Skin epidermis (tissue), 12 donors: ENCODE results near the gene TANK.

ENCODE experiments used
- H3K27ac ChIP-seq, 21 experiments: fragments of 200-600 bp; sonication (generic) in 11 of 21; one replicate each; pipeline ENCODE4 v1.5.0; 2020; ENCODE audit warnings: mild to moderate bottlenecking in 3 of 21, inconsistent platforms in 2 of 21, moderate library complexity in 2 of 21
- H3K4me3 ChIP-seq, 7 experiments: fragments of 200-600 bp; sonication (generic) in 2 of 7; one replicate each; pipeline ENCODE4 v1.5.0; 2020; ENCODE audit warnings: inconsistent platforms in 2 of 7, mild to moderate bottlenecking in 2 of 7, moderate library complexity in 1 of 7

The TANK gene, protein sequence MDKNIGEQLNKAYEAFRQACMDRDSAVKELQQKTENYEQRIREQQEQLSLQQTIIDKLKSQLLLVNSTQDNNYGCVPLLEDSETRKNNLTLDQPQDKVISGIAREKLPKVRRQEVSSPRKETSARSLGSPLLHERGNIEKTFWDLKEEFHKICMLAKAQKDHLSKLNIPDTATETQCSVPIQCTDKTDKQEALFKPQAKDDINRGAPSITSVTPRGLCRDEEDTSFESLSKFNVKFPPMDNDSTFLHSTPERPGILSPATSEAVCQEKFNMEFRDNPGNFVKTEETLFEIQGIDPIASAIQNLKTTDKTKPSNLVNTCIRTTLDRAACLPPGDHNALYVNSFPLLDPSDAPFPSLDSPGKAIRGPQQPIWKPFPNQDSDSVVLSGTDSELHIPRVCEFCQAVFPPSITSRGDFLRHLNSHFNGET

DNA sequence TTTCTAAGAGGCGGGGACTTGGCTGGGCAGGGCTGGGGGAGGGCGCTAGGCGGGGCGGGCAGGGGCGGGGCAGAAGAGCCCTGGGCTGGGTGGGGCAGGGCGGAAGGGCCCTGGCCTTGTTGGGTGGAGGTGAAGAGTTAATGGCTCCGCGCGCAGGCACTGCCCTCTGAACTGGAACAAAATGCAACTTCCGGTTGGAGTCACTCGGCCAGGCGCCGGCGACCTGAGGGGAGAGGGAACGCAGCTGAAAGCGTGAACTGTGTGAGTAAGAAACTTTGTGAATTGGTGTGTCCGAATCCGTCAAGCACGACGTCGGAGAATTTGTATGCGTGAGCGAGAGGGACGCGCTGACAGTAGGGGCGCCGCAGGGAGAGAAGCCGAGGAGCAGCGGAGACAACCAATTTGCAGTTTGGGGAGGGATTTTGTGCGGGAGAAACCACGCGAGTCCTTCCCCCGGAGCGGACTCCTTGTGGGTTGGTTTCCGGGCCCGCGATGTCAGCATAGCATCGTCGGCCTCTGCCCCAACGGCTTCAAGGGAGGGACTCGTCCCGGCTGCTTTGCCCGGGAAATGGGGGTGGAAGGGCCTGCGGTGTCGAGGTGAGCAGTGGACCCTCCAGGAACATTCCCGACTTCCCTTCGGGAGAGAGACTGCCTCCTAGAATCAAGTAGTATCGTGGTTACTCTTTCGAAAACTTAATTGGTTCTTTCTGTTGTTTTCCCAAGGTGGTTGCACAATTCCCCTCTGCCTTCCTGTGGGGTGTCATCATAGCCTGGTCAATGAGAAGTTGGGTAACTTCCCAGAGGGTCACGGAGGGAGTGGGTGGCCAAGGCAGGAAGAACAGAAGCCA, at the start of gene TANK:
TANK (plus strand) TSS at position 203 of the 848 bp plus-strand sequence. CDS start 19,235 bp downstream, outside the sequence.
- Histone ChIP-seq H3K4me3 (peak within 1 kb of the TSS; percentile 70 to 94 (median 74)), H3K27ac (peak within 1 kb of the TSS; percentile 90 to 99 (median 98))

DNA sequence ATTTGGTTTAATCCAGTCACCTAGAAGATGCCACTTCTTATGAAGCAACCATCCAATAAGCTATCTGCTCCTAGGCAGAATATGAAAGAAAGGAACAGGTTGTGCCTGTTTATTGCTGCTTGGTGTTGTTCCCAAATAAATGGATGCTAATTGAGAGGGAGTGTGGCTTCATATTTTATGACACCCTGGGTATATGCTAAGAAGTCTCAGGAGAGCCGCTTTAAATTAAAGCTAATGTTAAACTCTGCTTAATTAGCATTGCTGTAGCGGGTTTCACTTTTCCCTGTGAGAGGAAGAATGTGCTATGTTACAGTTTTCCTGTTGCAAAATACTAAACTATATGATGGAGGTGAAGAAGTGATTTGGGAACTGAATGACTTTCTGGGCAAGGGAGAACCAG, 48.7 kb upstream of the TANK start:
- Histone ChIP-seq H3K4me3 (no peak overlapping the region), H3K27ac (no peak overlapping the region)

DNA sequence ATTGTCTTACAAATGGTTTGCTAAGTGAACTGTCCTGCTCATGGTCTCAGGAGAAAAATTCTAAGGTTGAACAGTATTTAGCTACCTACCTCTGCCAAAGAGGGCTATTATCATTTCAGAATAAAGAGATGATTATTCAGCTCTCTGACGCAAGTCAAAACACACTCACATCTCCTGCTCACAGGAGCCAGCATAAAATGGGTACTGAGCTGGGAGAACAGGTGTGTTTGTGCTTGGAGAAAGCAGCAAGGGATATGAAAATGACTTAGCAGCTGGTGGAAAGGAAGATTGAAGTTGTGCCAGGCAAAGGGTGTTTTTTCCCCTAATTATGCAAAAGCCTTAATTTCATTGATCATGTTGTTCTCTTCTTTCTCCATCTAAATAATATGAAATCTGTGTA, 47.3 kb upstream of the TANK start:
- Histone ChIP-seq H3K4me3 (no peak overlapping the region), H3K27ac (no peak overlapping the region)

DNA sequence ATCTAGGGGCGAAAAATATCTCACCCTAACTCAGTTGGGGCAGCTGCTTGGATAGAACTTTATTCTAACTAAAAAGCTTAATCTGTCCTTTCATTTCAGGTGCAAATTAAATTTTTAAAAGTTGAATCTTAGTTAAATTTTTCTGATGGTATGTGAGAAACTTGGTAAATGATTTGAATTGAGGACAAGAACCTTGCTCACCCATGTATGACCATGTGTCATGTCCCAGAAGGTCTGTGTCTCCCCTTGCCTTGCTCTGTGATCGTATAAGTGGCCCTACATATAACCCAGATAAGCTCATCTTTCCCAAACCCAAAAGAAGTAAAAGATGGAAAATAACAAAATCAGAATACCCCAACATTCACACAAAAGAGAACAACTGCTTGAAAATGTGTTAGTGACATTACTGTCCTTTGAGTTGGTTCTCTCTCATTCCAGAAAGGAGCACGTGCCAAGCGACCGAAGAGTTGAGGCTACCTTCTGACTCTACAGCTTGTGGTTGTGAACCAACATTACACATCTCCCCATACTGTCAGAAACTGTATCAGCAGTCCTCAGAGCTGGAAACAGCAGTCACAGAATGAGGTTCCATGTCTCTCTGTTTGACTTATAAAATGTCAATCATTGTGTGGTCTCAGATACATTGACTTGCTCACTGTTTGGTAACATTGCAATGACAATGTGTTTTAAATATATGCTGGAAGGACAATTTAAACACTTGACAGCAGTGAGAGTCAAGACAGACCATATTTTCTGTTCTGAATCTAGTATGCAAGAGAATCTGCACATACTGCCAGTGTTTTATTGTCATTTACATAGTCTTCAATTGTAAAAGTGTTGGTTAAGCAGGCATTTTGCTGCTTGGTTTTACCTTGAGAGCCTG, 46.3 kb upstream of the TANK start:
- Histone ChIP-seq H3K4me3 (no peak overlapping the region), H3K27ac (no peak overlapping the region)

DNA sequence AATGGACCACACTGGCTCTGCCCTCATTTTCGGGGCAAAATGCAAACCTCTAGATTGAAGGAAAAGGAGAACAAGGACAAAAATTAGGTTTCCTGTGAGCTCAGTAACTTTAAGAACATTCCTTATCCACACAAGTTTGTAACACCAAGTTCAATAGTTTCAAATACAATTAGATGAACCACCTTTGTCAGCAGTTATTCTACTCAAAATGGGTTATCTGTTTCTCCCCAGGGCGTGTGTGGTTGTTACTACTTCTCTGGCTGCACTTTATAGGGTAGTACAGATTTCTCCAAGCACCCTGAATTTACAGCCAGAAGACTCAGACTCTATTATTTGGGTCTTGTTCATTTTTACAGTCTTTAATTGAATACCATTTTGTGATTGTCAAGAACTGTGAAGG, 45.0 kb upstream of the TANK start:
- Histone ChIP-seq H3K4me3 (no peak overlapping the region), H3K27ac (no peak overlapping the region)

DNA sequence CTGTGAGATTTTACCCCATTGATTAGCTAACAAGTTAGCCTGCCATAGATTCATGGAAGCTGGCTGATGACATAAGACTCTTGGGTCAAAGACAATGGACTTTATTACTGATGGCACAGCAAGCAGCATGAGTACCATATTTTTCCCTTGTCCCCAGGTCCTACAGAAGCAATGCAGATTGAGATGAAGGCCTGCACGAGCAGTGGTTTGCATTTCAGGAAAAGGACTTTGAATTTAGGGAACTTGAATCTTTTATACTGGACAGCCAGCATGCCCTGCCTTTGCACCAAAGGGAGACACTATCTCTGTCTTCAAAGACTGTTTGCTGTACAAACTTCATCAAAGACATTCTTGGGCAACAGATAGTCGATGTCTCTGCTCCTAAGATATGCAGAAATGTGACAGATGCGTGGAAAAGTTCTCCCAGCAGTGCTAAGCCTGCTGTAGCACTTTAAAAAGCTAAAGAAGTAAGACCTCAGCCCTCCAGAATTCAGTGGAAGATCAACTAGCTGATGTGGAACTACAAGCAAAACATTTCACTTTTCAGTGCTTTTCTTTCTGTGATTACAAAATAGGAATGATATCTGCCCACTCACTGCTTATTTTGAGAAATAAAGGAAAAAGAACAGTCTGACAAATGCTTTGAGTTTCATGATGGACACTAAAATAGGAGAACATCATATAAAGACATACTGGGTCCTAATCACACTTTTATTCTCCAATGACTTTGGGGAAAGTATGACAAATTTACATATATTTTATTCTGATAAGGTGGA, 44.4 kb upstream of the TANK start:
- Histone ChIP-seq H3K27ac (no peak overlapping the region), H3K4me3 (no peak overlapping the region)

DNA sequence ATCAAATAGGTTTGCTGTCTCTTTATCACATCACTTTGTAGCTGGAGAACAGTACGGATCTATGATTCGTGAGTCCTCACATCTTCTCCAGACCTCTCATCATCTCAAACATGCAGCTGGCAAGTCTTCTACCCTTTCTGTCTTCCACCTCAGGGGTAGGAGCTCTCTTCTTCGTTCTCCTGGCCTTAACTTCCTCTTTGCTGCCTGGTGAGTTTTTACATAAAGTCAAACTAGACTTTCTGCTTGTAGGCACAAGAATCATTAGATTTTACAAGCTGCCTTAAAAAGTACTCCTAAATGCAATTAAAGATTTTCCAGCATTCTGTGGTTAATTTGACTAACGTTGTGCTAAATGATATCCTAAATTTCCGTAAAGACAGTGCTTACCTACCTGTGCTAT, 43.7 kb upstream of the TANK start:
- no peak overlapping the region for H3K4me3 ChIP-seq
- H3K27ac ChIP-seq, result no peak overlapping the region

DNA sequence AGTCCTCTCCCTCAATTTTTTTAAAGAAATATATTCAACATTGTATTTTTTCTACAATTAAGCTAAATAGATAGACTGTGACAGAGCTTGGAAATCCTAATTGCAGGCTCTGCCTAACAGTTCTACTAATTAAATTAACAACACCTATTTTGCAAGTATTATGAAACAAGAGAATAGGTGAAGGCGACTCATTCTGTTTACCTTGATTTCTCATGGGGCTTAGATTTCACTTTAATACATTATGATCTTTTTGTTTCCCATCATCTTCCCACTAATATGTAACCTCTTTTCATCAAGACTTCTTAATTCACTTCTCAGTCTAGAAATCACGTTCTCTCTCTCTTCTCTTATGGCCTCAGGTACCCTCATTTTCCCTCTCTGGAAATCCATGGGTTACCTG, 42.7 kb upstream of the TANK start:
- Histone ChIP-seq H3K4me3 (no peak overlapping the region), H3K27ac (no peak overlapping the region)

DNA sequence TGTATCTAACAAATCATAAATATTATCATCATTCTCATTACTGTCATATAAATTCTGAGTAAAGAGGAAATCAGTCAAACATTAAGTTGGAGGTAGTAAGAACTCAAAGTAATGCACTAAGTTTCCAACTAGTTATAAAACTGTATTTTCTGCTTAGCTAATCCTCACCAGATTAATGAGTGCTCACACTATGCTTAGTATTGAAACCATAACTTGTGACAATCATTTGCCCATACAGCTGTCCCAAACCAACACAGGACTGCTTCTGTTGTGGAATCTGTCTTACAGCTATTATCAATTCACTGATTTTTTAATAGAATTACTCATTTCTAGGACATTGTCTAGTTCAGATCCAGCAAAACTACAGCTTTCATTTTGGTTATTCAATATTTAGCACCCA, 41.5 kb upstream of the TANK start:
- no peak overlapping the region for H3K27ac ChIP-seq

DNA sequence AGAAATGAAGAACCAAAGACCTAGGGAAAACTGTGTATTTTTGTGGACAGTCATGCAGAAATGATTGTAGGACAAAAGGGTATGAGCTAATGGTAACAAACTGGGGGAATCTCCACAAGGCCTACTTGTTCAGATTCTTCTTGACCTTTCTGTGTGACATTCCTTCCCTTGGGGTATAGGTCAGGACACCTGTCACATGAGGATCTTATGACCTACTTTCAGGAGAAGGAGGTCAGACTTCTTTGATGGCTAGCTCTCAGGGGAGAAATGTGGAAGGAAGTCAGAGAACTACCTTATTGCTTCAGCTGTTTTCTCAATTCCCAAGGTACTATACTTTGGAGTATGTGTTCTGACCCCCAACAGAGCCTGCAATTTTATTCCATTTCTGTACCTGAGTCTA, 40.7 kb upstream of the TANK start:
- no peak overlapping the region for H3K27ac ChIP-seq
- H3K4me3 ChIP-seq, result no peak overlapping the region

More for the DNA sequence above, 41.5 kb upstream of the TANK start:
- no peak overlapping the region for H3K4me3 ChIP-seq

DNA sequence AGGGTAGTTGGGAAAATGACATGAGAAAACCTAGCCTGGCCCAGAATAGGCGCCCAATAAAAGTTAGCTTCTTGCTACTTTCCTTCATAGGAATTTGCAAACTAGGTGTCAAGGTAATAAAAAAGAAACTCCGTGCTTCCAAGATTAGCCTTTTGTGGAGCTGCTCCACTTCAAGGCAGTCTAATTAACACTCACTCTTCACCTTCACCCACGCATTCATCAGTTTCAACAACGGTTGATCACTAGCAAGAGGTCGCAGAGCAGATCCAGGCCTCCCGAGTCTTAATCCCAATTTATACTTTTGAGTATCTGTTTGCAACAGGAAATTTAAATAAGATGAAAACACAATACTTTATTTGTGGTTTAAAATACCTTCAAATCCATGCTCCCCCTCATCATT, 39.5 kb upstream of the TANK start:
- Histone ChIP-seq H3K4me3 (no peak overlapping the region), H3K27ac (no peak overlapping the region)

DNA sequence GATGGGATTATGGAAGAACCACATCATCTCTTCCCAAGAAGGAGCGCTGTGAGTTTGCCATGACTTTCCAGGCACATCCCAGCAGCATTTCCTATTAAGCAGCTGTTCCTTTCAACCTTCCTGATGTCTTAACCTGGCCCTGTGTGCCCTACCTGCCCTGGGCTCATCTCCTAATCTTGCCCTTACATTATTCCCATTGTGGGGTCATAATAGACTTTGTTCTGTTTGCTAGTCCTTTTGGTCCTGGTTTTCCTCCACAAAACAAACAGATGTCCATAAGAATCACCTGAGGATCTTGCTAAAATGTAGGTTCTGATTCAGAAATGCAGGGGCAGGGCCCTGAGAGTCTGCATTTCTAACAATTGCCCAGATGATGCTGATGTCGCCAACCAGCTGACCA, 38.6 kb upstream of the TANK start:
- Histone ChIP-seq H3K27ac (no peak overlapping the region), H3K4me3 (no peak overlapping the region)

DNA sequence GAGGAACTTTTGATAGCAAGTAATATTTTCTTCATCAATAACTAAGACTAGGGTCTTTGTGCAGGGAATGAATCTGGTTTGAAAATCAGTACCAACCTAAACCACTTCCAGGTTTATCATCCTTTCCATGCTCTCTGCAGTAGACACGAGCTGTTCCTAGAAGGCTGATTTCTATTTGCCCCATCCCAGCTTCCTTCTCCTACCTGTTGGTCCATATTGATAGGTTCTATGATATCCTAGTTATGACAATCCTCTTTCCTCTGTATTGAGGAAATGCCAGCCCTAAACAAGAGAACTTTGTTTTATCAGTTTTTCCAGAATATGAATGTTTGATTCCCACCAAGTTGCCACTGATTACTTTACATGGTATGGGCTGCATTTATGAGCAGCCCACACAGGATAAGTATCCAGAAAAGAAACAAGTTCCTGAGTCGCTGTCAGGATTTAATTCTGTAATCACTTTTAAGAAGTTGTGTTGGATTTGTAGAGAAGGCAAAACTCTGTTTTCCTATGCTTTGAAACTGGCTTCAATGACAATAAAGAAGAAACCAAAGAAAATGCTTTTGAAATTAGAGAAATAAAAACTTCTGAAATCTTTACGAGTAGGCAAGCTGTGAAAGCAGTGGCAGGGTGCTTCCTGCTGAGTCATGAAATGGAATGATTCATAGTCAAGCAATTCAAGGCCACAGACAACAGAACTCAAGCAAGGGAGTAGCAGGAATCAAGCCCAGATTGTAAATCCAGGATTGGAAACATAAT, 37.3 kb upstream of the TANK start:
- peak overlapping the region in 1 of 7 experiments; percentile 11 for H3K4me3 ChIP-seq
- H3K27ac ChIP-seq, result peak overlapping the region in 20 of 21 experiments; percentile 57 to 86 (median 80)

DNA sequence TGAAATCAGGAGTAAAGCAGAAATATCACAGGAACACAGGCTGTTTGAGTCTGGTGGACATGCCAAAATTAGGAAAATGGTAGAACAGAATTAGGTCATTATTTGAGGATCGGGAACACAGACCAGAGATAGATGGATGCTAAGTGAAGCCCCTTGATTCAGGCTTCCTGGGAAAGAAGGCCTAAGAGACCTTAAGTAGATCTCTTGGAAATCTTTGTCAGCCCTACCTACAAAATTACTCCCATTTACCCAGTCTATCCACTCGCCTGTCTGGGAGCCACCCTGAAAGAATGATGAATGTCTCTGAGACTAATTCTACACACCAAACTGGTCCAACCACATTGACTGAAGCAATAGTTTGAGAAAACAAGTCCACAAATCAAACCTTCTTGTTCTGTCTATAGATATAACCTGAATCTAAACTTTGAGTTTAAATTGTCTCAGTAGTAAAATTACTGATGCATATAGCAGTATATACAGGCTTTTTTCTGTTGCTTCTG, 36.6 kb upstream of the TANK start:
- Histone ChIP-seq H3K4me3 (peak overlapping the region in 1 of 7 experiments; percentile 11), H3K27ac (peak overlapping the region in 20 of 21 experiments; percentile 57 to 86 (median 80))

DNA sequence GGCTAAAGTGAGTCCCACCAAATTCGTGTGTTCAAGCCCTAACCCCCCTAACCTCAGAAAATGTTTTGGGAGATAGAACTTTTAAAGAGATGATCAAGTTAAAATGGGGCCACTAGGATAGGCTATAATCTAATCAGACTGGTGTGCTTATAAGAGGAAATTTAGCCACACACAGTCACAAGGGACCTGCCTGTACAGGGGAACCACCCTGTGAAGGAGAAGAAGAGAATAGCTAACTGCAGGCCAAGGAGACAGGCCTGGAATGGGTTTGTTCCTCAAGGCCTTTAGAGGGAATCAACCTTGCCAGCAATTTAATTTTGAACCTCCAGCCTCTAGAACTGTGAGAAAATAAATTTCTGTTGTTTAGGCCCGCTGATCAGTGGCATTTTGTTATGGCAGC, 36.0 kb upstream of the TANK start:
- Histone ChIP-seq H3K27ac (peak overlapping the region in 20 of 21 experiments; percentile 57 to 86 (median 80)), H3K4me3 (no peak overlapping the region)

DNA sequence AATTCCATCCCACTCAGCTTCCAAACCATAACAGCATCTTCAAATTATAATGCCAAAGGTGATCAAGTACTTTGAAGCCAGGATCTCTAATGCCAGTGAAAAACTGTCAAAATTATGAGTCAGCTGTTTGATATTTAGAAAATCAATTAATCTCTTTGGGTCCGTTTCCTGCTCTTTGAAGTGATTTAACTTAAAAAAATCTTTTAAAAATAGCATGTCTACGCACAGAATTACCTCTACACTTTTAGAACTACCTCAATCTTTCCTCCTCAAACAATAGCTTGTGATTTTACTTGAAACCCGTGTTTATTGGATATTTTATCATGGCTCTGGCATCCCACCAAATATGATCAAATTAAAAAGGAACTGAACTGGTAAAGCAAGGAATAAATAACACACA, 31.3 kb upstream of the TANK start:
- H3K4me3 ChIP-seq, result no peak overlapping the region
- no peak overlapping the region for H3K27ac ChIP-seq

DNA sequence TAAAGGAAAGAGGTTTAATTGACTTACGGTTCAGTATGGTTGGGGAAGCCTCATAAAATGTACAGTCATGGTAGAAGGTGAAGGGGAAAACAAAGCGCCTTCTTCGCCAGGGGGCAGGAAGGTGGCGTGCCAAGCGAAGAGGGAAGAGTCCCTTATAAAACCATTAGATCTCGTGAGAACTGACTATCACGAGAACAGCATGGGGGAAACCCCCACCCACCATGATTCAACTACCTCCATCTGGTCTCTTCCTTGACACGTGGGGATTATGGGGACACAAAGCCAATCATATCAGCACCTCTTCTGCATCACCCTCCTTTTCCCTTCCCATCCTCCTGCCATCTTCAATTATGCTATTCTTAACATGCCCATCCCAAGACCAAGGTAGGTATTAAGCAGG, 29.9 kb upstream of the TANK start:
- Histone ChIP-seq H3K27ac (no peak overlapping the region), H3K4me3 (no peak overlapping the region)

DNA sequence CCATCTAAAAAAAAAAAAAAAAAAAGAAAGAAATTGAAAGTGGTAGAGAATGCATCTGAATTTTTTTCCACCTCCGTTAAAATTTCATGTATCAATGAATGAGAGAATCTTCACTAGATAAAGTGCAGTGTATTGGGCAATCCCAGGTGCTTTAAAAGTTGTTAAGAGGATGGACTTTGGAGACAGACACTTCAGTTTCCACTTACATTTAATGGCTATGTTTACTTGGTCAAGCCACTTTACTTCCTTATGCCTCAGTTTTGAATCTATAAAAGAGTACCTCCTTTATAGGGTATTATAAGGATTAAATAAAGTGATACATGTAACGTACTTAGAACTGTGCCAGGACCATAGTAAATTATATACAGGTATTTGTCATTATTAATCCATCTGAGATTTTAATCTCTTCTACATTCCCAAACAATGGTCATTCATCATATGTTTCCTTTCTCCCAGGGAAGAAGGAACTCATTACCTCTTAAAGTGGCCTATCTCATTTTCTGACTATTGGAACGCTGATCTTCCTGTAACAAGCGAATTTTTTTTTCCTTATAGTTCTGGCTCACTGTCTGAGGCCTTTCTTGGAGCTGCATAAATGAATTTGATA, 29.1 kb upstream of the TANK start:
- no peak overlapping the region for H3K4me3 ChIP-seq
- H3K27ac ChIP-seq, result no peak overlapping the region
